Measurements from ENCODE around the gene RPL35.

RPL35 gene

GRCh38 chr9:124861342-124862229 lies at the start of gene RPL35, which contains the start of gene ARPC5L:
Gene RPL35, minus strand, starts transcription at chr9:124861957. Its CDS starts 45 bp downstream, at chr9:124861912.
Gene ARPC5L, plus strand, starts transcription at chr9:124862130. Its CDS starts 7,161 bp downstream, at chr9:124869291.
- DNase-seq (ENCODE audit: low read depth), result peak; percentile 92
- H3K4me3 ChIP-seq (replicated peaks; ENCODE audit: low read depth, low read length), result peak within 1 kb of the TSS; percentile 85
- peak; percentile 9 for TF ChIP-seq CTCF (IDR thresholded peaks at IDR 0.05; ENCODE audit: low read length, missing control alignments)

GRCh38 chr9:124908098-124908497 lies 46.3 kb upstream of the RPL35 start:
- TF ChIP-seq CTCF (IDR thresholded peaks at IDR 0.05; ENCODE audit: low read length, missing control alignments), result no peak
- H3K4me3 ChIP-seq (replicated peaks; ENCODE audit: low read depth, low read length), result no peak overlapping the region
- DNase-seq (ENCODE audit: low read depth), result no peak

- peak; percentile 17 for DNase-seq (ENCODE audit: low read depth)
- TF ChIP-seq CTCF (IDR thresholded peaks at IDR 0.05; ENCODE audit: low read length, missing control alignments), result no peak
- H3K4me3 ChIP-seq (replicated peaks; ENCODE audit: low read depth, low read length), result no peak overlapping the region
Measured at GRCh38 chr9:124906966-124907365, 45.2 kb upstream of the RPL35 start.

- no peak overlapping the region for H3K4me3 ChIP-seq (replicated peaks; ENCODE audit: low read depth, low read length)
- DNase-seq (ENCODE audit: low read depth), result no peak
- TF ChIP-seq CTCF (IDR thresholded peaks at IDR 0.05; ENCODE audit: low read length, missing control alignments), result no peak
Measured at GRCh38 chr9:124899845-124900244, 38.1 kb upstream of the RPL35 start.

GRCh38 chr9:124897570-124898460 lies 36.1 kb upstream of the RPL35 start:
- TF ChIP-seq CTCF (IDR thresholded peaks at IDR 0.05; ENCODE audit: low read length, missing control alignments), result no peak
- H3K4me3 ChIP-seq (replicated peaks; ENCODE audit: low read depth, low read length), result no peak overlapping the region
- no peak for DNase-seq (ENCODE audit: low read depth)

GRCh38 chr9:124894741-124895170 lies 33.0 kb upstream of the RPL35 start:
- TF ChIP-seq CTCF (IDR thresholded peaks at IDR 0.05; ENCODE audit: low read length, missing control alignments), result peak; percentile 69
- DNase-seq (ENCODE audit: low read depth), result peak; percentile 73
- H3K4me3 ChIP-seq (replicated peaks; ENCODE audit: low read depth, low read length), result no peak overlapping the region

All from fibroblast of pulmonary artery (primary cell).